Measurements from ENCODE around the gene SLC24A4. TPM values are rescaled to one million over a fixed set of nuclear protein-coding genes. Genes with fewer than 3 reads are reported as not detected.

Gene SLC24A4
- total and polyA plus RNA-seq, 5 donors from 2014 or later, result 0.91 TPM; not detected in 4

DNA sequence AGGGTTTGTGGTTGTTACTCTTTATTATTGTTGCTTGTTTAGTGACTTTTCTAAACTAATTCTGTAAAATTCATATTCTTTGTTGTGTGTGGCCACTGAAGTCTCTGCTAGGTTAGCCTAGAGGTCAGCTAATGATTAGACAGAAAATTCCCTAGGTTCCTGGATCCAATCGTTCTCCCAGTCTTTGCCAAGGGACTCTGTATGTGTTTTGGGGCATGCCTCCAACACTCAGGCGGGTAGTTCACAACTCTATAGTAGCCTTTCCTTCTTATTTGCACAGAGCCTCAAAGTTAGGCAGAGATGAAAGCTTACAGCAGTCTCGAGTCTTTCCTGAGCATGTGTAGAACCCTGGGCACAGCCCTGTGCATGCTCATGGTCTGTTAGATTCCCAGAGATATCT, 157.9 kb downstream of the SLC24A4 start:
- ATAC-seq (ENCODE audit: low read depth in 2 of 2) (no peak), DNase-seq (no peak)
- no peaks in the 10 kb centered on the region for H3K9me3 ChIP-seq (ENCODE audit: control insufficient read depth in 2 of 2, low read length in 2 of 2)
- Mint-ChIP-seq H3K4me1 (no peaks in the 10 kb centered on the region), H3K9me3 (peaks cover 0 to 5% (median 3%) of the 10 kb centered on the region in 7 donors), H3K27me3 (peaks cover 46% of the 10 kb centered on the region), H3K27ac (no peak overlapping the region), H3K4me3 (no peak overlapping the region), H3K36me3 (peaks cover 4% of the 10 kb centered on the region)
- H3K36me3 ChIP-seq (ENCODE audit: control insufficient read depth, insufficient read depth, low read length), result no peaks in the 10 kb centered on the region
- no peaks in the 10 kb centered on the region for H3K4me1 ChIP-seq (ENCODE audit: control insufficient read depth, insufficient read depth, low read length, poor library complexity, severe bottlenecking)
- no peak overlapping the region for H3K4me3 ChIP-seq (ENCODE audit: low read depth, low read length)
- peaks cover 2% of the 10 kb centered on the region for H3K27me3 ChIP-seq (ENCODE audit: control insufficient read depth, insufficient read depth, low read length)
- H3K27ac ChIP-seq (ENCODE audit: insufficient read depth, low read length, poor library complexity, severe bottlenecking), result no peak overlapping the region

- Histone ChIP-seq H3K27ac (ENCODE audit: insufficient read depth, low read length, poor library complexity, severe bottlenecking) (no peak overlapping the region), H3K4me3 (ENCODE audit: low read depth, low read length) (no peak overlapping the region), H3K9me3 (ENCODE audit: control insufficient read depth in 2 of 2, low read length in 2 of 2) (no peaks in the 10 kb centered on the region), H3K27me3 (ENCODE audit: control insufficient read depth, insufficient read depth, low read length) (peaks cover 2% of the 10 kb centered on the region), H3K36me3 (ENCODE audit: control insufficient read depth, insufficient read depth, low read length) (no peaks in the 10 kb centered on the region), H3K4me1 (ENCODE audit: control insufficient read depth, insufficient read depth, low read length, poor library complexity, severe bottlenecking) (no peaks in the 10 kb centered on the region)
- no peaks in the 10 kb centered on the region for H3K4me1 Mint-ChIP-seq
- DNase-seq, result no peak
- H3K36me3 Mint-ChIP-seq, result peaks cover 4% of the 10 kb centered on the region
- ATAC-seq (ENCODE audit: low read depth in 2 of 2), result no peak
- no peak overlapping the region for H3K4me3 Mint-ChIP-seq
- H3K9me3 Mint-ChIP-seq, result peaks cover 0 to 5% (median 3%) of the 10 kb centered on the region in 7 donors
- H3K27me3 Mint-ChIP-seq, result peaks cover 49% of the 10 kb centered on the region
- no peak overlapping the region for H3K27ac Mint-ChIP-seq
Observed at GRCh38 chr14:92481386-92481785, 158.4 kb downstream of the SLC24A4 start.

GRCh38 chr14:92481811-92482555, 159.0 kb downstream of the SLC24A4 start:
- Histone ChIP-seq H3K9me3 (ENCODE audit: control insufficient read depth in 2 of 2, low read length in 2 of 2) (no peaks in the 10 kb centered on the region), H3K4me3 (ENCODE audit: low read depth, low read length) (no peak overlapping the region), H3K27ac (ENCODE audit: insufficient read depth, low read length, poor library complexity, severe bottlenecking) (no peak overlapping the region), H3K4me1 (ENCODE audit: control insufficient read depth, insufficient read depth, low read length, poor library complexity, severe bottlenecking) (no peaks in the 10 kb centered on the region), H3K27me3 (ENCODE audit: control insufficient read depth, insufficient read depth, low read length) (peaks cover 2% of the 10 kb centered on the region), H3K36me3 (ENCODE audit: control insufficient read depth, insufficient read depth, low read length) (no peaks in the 10 kb centered on the region)
- ATAC-seq (ENCODE audit: low read depth in 2 of 2) (no peak), DNase-seq (no peak)
- H3K4me1 Mint-ChIP-seq, result no peaks in the 10 kb centered on the region
- peaks cover 4% of the 10 kb centered on the region for H3K36me3 Mint-ChIP-seq
- H3K27me3 Mint-ChIP-seq, result peaks cover 55% of the 10 kb centered on the region
- H3K4me3 Mint-ChIP-seq, result no peak overlapping the region
- peaks cover 0 to 5% (median 3%) of the 10 kb centered on the region in 7 donors for H3K9me3 Mint-ChIP-seq
- no peak overlapping the region for H3K27ac Mint-ChIP-seq

- ATAC-seq (ENCODE audit: low read depth in 2 of 2) (no peak), DNase-seq (no peak)
- H3K27ac ChIP-seq (ENCODE audit: insufficient read depth, low read length, poor library complexity, severe bottlenecking), result no peak overlapping the region
- H3K36me3 ChIP-seq (ENCODE audit: control insufficient read depth, insufficient read depth, low read length), result no peaks in the 10 kb centered on the region
- H3K4me3 ChIP-seq (ENCODE audit: low read depth, low read length), result no peak overlapping the region
- no peaks in the 10 kb centered on the region for H3K4me1 ChIP-seq (ENCODE audit: control insufficient read depth, insufficient read depth, low read length, poor library complexity, severe bottlenecking)
- Mint-ChIP-seq H3K27me3 (peaks cover 56% of the 10 kb centered on the region), H3K4me3 (no peak overlapping the region), H3K4me1 (no peaks in the 10 kb centered on the region), H3K9me3 (peaks cover 0 to 5% (median 3%) of the 10 kb centered on the region in 7 donors), H3K27ac (no peak overlapping the region), H3K36me3 (peaks cover 4% of the 10 kb centered on the region)
- no peaks in the 10 kb centered on the region for H3K9me3 ChIP-seq (ENCODE audit: control insufficient read depth in 2 of 2, low read length in 2 of 2)
- H3K27me3 ChIP-seq (ENCODE audit: control insufficient read depth, insufficient read depth, low read length), result peaks cover 2% of the 10 kb centered on the region
Observed at GRCh38 chr14:92482621-92483319, 159.8 kb downstream of the SLC24A4 start.

DNA sequence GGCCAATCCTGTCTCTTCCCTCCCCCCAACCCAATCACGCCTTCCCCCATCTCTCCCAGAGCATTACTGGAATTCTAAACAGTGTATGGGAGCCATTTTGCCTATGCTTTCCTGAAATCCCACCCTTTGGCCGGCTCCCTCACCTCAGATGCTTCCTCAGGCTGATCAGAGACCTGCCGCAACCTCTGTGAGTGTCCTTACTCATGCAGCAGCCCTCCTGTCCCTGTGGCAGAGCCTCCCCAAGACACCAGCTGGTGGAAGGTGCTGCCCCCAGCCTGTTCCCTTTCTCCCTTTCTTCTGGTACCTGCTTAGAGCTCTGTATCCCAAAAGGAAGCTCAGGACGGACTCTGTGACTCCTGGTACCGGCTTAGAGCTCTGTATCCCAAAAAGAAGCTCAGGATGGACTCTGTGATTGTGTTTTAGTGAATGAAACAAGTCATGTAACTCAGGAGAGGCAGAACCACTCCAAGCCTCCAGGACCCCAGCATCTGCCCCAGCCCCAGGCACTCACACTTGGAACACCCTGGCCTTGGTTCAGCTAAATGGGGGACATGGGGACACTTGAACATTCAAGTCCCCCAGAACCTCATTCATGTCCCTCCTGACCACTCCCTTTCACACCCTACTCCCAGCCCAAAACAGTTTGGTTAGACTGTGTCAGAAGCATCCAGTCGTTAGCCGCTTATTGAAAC, 161.3 kb downstream of the SLC24A4 start:
- Histone ChIP-seq H3K9me3 (ENCODE audit: control insufficient read depth in 2 of 2, low read length in 2 of 2) (no peaks in the 10 kb centered on the region), H3K27ac (ENCODE audit: insufficient read depth, low read length, poor library complexity, severe bottlenecking) (no peak overlapping the region), H3K27me3 (ENCODE audit: control insufficient read depth, insufficient read depth, low read length) (peaks cover 2% of the 10 kb centered on the region), H3K4me1 (ENCODE audit: control insufficient read depth, insufficient read depth, low read length, poor library complexity, severe bottlenecking) (no peaks in the 10 kb centered on the region), H3K36me3 (ENCODE audit: control insufficient read depth, insufficient read depth, low read length) (no peaks in the 10 kb centered on the region), H3K4me3 (ENCODE audit: low read depth, low read length) (no peak overlapping the region)
- no peak overlapping the region for H3K27ac Mint-ChIP-seq
- DNase-seq (no peak), ATAC-seq (ENCODE audit: low read depth in 2 of 2) (no peak)
- no peak overlapping the region for H3K4me3 Mint-ChIP-seq
- peaks cover 0 to 5% (median under 1%) of the 10 kb centered on the region in 7 donors for H3K9me3 Mint-ChIP-seq
- no peaks in the 10 kb centered on the region for H3K4me1 Mint-ChIP-seq
- peaks cover 2% of the 10 kb centered on the region for H3K36me3 Mint-ChIP-seq
- H3K27me3 Mint-ChIP-seq, result peaks cover 47% of the 10 kb centered on the region

GRCh38 chr14:92486881-92487280, 163.9 kb downstream of the SLC24A4 start:
- Histone ChIP-seq H3K27ac (ENCODE audit: insufficient read depth, low read length, poor library complexity, severe bottlenecking) (no peak overlapping the region), H3K9me3 (ENCODE audit: control insufficient read depth in 2 of 2, low read length in 2 of 2) (no peaks in the 10 kb centered on the region), H3K36me3 (ENCODE audit: control insufficient read depth, insufficient read depth, low read length) (no peaks in the 10 kb centered on the region), H3K4me3 (ENCODE audit: low read depth, low read length) (no peak overlapping the region), H3K27me3 (ENCODE audit: control insufficient read depth, insufficient read depth, low read length) (peaks cover 2% of the 10 kb centered on the region), H3K4me1 (ENCODE audit: control insufficient read depth, insufficient read depth, low read length, poor library complexity, severe bottlenecking) (no peaks in the 10 kb centered on the region)
- peaks cover 31% of the 10 kb centered on the region for H3K27me3 Mint-ChIP-seq
- no peak overlapping the region for H3K4me3 Mint-ChIP-seq
- H3K9me3 Mint-ChIP-seq, result peaks cover 0 to 2% (median 0%) of the 10 kb centered on the region in 7 donors
- H3K36me3 Mint-ChIP-seq, result no peaks in the 10 kb centered on the region
- no peak for ATAC-seq (ENCODE audit: low read depth in 2 of 2)
- DNase-seq, result no peak
- H3K27ac Mint-ChIP-seq, result peak overlapping the region in 1 of 3 donors; percentile 57
- no peaks in the 10 kb centered on the region for H3K4me1 Mint-ChIP-seq

GRCh38 chr14:92487513-92488133, 164.7 kb downstream of the SLC24A4 start:
- H3K36me3 ChIP-seq (ENCODE audit: control insufficient read depth, insufficient read depth, low read length), result no peaks in the 10 kb centered on the region
- H3K4me1 ChIP-seq (ENCODE audit: control insufficient read depth, insufficient read depth, low read length, poor library complexity, severe bottlenecking), result no peaks in the 10 kb centered on the region
- no peaks in the 10 kb centered on the region for H3K4me1 Mint-ChIP-seq
- H3K36me3 Mint-ChIP-seq, result no peaks in the 10 kb centered on the region
- H3K9me3 ChIP-seq (ENCODE audit: control insufficient read depth in 2 of 2, low read length in 2 of 2), result no peaks in the 10 kb centered on the region
- DNase-seq, result no peak
- peaks cover 2% of the 10 kb centered on the region for H3K27me3 ChIP-seq (ENCODE audit: control insufficient read depth, insufficient read depth, low read length)
- no peak overlapping the region for H3K4me3 Mint-ChIP-seq
- H3K27ac Mint-ChIP-seq, result peak overlapping the region in 1 of 3 donors; percentile 22
- H3K4me3 ChIP-seq (ENCODE audit: low read depth, low read length), result no peak overlapping the region
- H3K27me3 Mint-ChIP-seq, result peaks cover 30% of the 10 kb centered on the region
- no peak for ATAC-seq (ENCODE audit: low read depth in 2 of 2)
- H3K27ac ChIP-seq (ENCODE audit: insufficient read depth, low read length, poor library complexity, severe bottlenecking), result no peak overlapping the region
- peaks cover 0 to 2% (median 0%) of the 10 kb centered on the region in 7 donors for H3K9me3 Mint-ChIP-seq
